Effector memory CD8-positive, alpha-beta T cell (primary cell): Measurements from ENCODE around the gene TIAM1.

ENCODE experiments used
- ATAC-seq: fragments of 150-1000 bp; cut with Tn5 transposase; replicated peaks from 2 replicates; pipeline ENCODE4 v1.10.0; 2021; ENCODE audit warnings: mild to moderate bottlenecking, moderate library complexity
- DNase-seq, 3 experiments: peaks; one replicate each; pipeline ENCODE4 v3.0.0; 2021
- H3K27ac Mint-ChIP-seq, 2 donors: one replicate each; pipeline ENCODE4 v1.8.0; 2022; ENCODE audit warnings: mild to moderate bottlenecking in 2 of 2, mixed read lengths in 2 of 2, moderate library complexity in 2 of 2
- H3K27me3 Mint-ChIP-seq, 2 donors: one replicate each; pipeline ENCODE4 v1.8.0; 2022; ENCODE audit warnings: mixed read lengths in 2 of 2
- H3K36me3 Mint-ChIP-seq: one replicate; pipeline ENCODE4 v1.8.0; 2022; ENCODE audit warnings: mild to moderate bottlenecking, moderate library complexity, mixed read lengths; ENCODE audit not compliant: insufficient read depth
- H3K4me1 Mint-ChIP-seq, 2 donors: one replicate each; pipeline ENCODE4 v1.8.0; 2022; ENCODE audit warnings: low read depth in 2 of 2, mixed read lengths in 2 of 2
- H3K4me3 Mint-ChIP-seq, 2 donors: one replicate each; pipeline ENCODE4 v1.8.0; 2022; ENCODE audit warnings: mild to moderate bottlenecking in 2 of 2, mixed read lengths in 2 of 2, moderate library complexity in 2 of 2
- H3K9me3 Mint-ChIP-seq, 2 donors: one replicate each; pipeline ENCODE4 v1.8.0; 2022; ENCODE audit warnings: mixed read lengths in 2 of 2

The TIAM1 gene

GRCh38 chr21:31368361-31368760 lies 24.3 kb upstream of the TIAM1 start:
- Mint-ChIP-seq H3K36me3 (no peaks in the 10 kb centered on the region), H3K4me1 (peaks cover 8 to 12% of the 10 kb centered on the region in 2 donors), H3K27ac (no peak overlapping the region), H3K27me3 (no peaks in the 10 kb centered on the region), H3K9me3 (no peaks in the 10 kb centered on the region), H3K4me3 (no peak overlapping the region)
- DNase-seq, result no peak
- ATAC-seq, result no peak

GRCh38 chr21:31367801-31368200 lies 23.7 kb upstream of the TIAM1 start:
- Mint-ChIP-seq H3K4me1 (peaks cover 9 to 13% of the 10 kb centered on the region in 2 donors), H3K9me3 (no peaks in the 10 kb centered on the region), H3K27me3 (no peaks in the 10 kb centered on the region), H3K4me3 (no peak overlapping the region), H3K36me3 (no peaks in the 10 kb centered on the region), H3K27ac (no peak overlapping the region)
- ATAC-seq, result no peak
- no peak for DNase-seq

GRCh38 chr21:31366825-31367224 lies 22.8 kb upstream of the TIAM1 start:
- Mint-ChIP-seq H3K4me1 (peaks cover 10 to 13% of the 10 kb centered on the region in 2 donors), H3K9me3 (no peaks in the 10 kb centered on the region), H3K4me3 (no peak overlapping the region), H3K27ac (no peak overlapping the region), H3K27me3 (no peaks in the 10 kb centered on the region), H3K36me3 (no peaks in the 10 kb centered on the region)
- DNase-seq (no peak), ATAC-seq (no peak)

- ATAC-seq, result no peak
- no peaks in the 10 kb centered on the region for H3K36me3 Mint-ChIP-seq
- peaks cover 0 to 5% of the 10 kb centered on the region in 2 donors for H3K9me3 Mint-ChIP-seq
- H3K27me3 Mint-ChIP-seq, result no peaks in the 10 kb centered on the region
- no peak for DNase-seq
- peaks cover 10 to 13% of the 10 kb centered on the region in 2 donors for H3K4me1 Mint-ChIP-seq
- H3K27ac Mint-ChIP-seq, result no peak overlapping the region
- H3K4me3 Mint-ChIP-seq, result no peak overlapping the region
These were observed 20.3 kb upstream of the TIAM1 start for GRCh38 chr21:31364253-31364945.

- Mint-ChIP-seq H3K27ac (no peak overlapping the region), H3K9me3 (peaks cover 0 to 7% of the 10 kb centered on the region in 2 donors), H3K4me1 (peaks cover 10 to 13% of the 10 kb centered on the region in 2 donors), H3K4me3 (peak overlapping the region; percentile 15 to 49), H3K36me3 (no peaks in the 10 kb centered on the region), H3K27me3 (no peaks in the 10 kb centered on the region)
- ATAC-seq (peak; percentile 24), DNase-seq (no peak)
These were observed 19.7 kb upstream of the TIAM1 start for GRCh38 chr21:31363720-31364119.

GRCh38 chr21:31360717-31361116 lies 16.7 kb upstream of the TIAM1 start:
- H3K36me3 Mint-ChIP-seq, result no peaks in the 10 kb centered on the region
- H3K9me3 Mint-ChIP-seq, result peaks cover 0 to 7% of the 10 kb centered on the region in 2 donors
- no peak overlapping the region for H3K27ac Mint-ChIP-seq

GRCh38 chr21:31358158-31358557 lies 14.1 kb upstream of the TIAM1 start:
- Mint-ChIP-seq H3K4me1 (peaks cover 6 to 13% of the 10 kb centered on the region in 2 donors), H3K27me3 (no peaks in the 10 kb centered on the region), H3K27ac (no peak overlapping the region), H3K9me3 (peaks cover 4 to 7% of the 10 kb centered on the region in 2 donors), H3K4me3 (no peak overlapping the region), H3K36me3 (no peaks in the 10 kb centered on the region)
- ATAC-seq (no peak), DNase-seq (no peak)

More at GRCh38 chr21:31360717-31361116, 16.7 kb upstream of the TIAM1 start:
- no peak for ATAC-seq
- Mint-ChIP-seq H3K27me3 (no peaks in the 10 kb centered on the region), H3K4me3 (no peak overlapping the region), H3K4me1 (peaks cover 13% of the 10 kb centered on the region in 2 donors)
- DNase-seq, result no peak

- DNase-seq (no peak), ATAC-seq (no peak)
- no peak overlapping the region for H3K4me3 Mint-ChIP-seq
- H3K9me3 Mint-ChIP-seq, result peaks cover 4 to 7% of the 10 kb centered on the region in 2 donors
- H3K27ac Mint-ChIP-seq, result no peak overlapping the region
- H3K36me3 Mint-ChIP-seq, result no peaks in the 10 kb centered on the region
- H3K27me3 Mint-ChIP-seq, result no peaks in the 10 kb centered on the region
- peaks cover 10 to 15% of the 10 kb centered on the region in 2 donors for H3K4me1 Mint-ChIP-seq
These were observed 12.4 kb upstream of the TIAM1 start for GRCh38 chr21:31356440-31356839.

GRCh38 chr21:31354604-31355443 lies 10.8 kb upstream of the TIAM1 start:
- Mint-ChIP-seq H3K36me3 (no peaks in the 10 kb centered on the region), H3K9me3 (peaks cover 4 to 6% of the 10 kb centered on the region in 2 donors), H3K27me3 (no peaks in the 10 kb centered on the region), H3K4me3 (peak overlapping the region in 1 of 2 donors; percentile 15), H3K4me1 (peaks cover 10 to 15% of the 10 kb centered on the region in 2 donors), H3K27ac (peak overlapping the region; percentile 59 to 70)
- ATAC-seq (peak; percentile 88), DNase-seq (peak; percentile 8 to 47 (median 39))

GRCh38 chr21:31354122-31354521 lies 10.1 kb upstream of the TIAM1 start:
- H3K4me1 Mint-ChIP-seq, result peaks cover 10 to 15% of the 10 kb centered on the region in 2 donors
- H3K4me3 Mint-ChIP-seq, result peak overlapping the region in 1 of 2 donors; percentile 15
- peak overlapping the region in 1 of 2 donors; percentile 59 for H3K27ac Mint-ChIP-seq
- no peaks in the 10 kb centered on the region for H3K36me3 Mint-ChIP-seq
- ATAC-seq (no peak), DNase-seq (no peak)
- peaks cover 0 to 4% of the 10 kb centered on the region in 2 donors for H3K9me3 Mint-ChIP-seq
- no peaks in the 10 kb centered on the region for H3K27me3 Mint-ChIP-seq

GRCh38 chr21:31352836-31353235 lies 8.8 kb upstream of the TIAM1 start:
- H3K4me1 Mint-ChIP-seq, result peaks cover 10 to 15% of the 10 kb centered on the region in 2 donors
- no peaks in the 10 kb centered on the region for H3K36me3 Mint-ChIP-seq
- peak overlapping the region in 1 of 2 donors; percentile 9 for H3K27ac Mint-ChIP-seq
- no peaks in the 10 kb centered on the region for H3K27me3 Mint-ChIP-seq
- H3K9me3 Mint-ChIP-seq, result peaks cover 0 to 4% of the 10 kb centered on the region in 2 donors
- DNase-seq, result no peak
- ATAC-seq, result peak; percentile 1
- H3K4me3 Mint-ChIP-seq, result peak overlapping the region in 1 of 2 donors; percentile 21

- no peaks in the 10 kb centered on the region for H3K36me3 Mint-ChIP-seq
- peaks cover 10 to 15% of the 10 kb centered on the region in 2 donors for H3K4me1 Mint-ChIP-seq
- peaks cover 0 to 7% of the 10 kb centered on the region in 2 donors for H3K27me3 Mint-ChIP-seq
- no peak for DNase-seq
- H3K27ac Mint-ChIP-seq, result no peak overlapping the region
- ATAC-seq, result no peak
- no peak overlapping the region for H3K4me3 Mint-ChIP-seq
- H3K9me3 Mint-ChIP-seq, result peaks cover 0 to 4% of the 10 kb centered on the region in 2 donors
These were observed 7.9 kb upstream of the TIAM1 start for GRCh38 chr21:31351960-31352359.

GRCh38 chr21:31351438-31351837 lies 7.4 kb upstream of the TIAM1 start:
- no peaks in the 10 kb centered on the region for H3K36me3 Mint-ChIP-seq
- ATAC-seq, result no peak
- no peak overlapping the region for H3K27ac Mint-ChIP-seq

More at GRCh38 chr21:31351438-31351837, 7.4 kb upstream of the TIAM1 start:
- peaks cover 3 to 11% of the 10 kb centered on the region in 2 donors for H3K27me3 Mint-ChIP-seq
- H3K9me3 Mint-ChIP-seq, result peaks cover 0 to 4% of the 10 kb centered on the region in 2 donors
- H3K4me1 Mint-ChIP-seq, result peaks cover 11 to 15% of the 10 kb centered on the region in 2 donors
- no peak for DNase-seq
- H3K4me3 Mint-ChIP-seq, result no peak overlapping the region
